SJSA1 (cell line): ENCODE results near the gene MAP1LC3A. TPM values are rescaled to one million over a fixed set of nuclear protein-coding genes. Genes with fewer than 3 reads are reported as not detected.

Experiments
- DNase-seq, 2 experiments: peaks; one replicate each; pipeline ENCODE4 v3.0.0-alpha.2; 2015 to 2020; ENCODE audit warnings: low spot score in 2 of 2, low read depth in 1 of 2
- H3K27ac ChIP-seq: fragments of 250-450 bp; sonication (Bioruptor Pico); 2 replicates; pipeline ENCODE4 v1.5.1; 2020; ENCODE audit warnings: mild to moderate bottlenecking, moderate library complexity
- H3K27me3 ChIP-seq: fragments of 250-450 bp; sonication (Bioruptor Pico); replicated peaks from 2 replicates; pipeline ENCODE4 v1.5.1; 2020; ENCODE audit warnings: mild to moderate bottlenecking, moderate library complexity
- H3K36me3 ChIP-seq: fragments of 250-450 bp; sonication (Bioruptor Pico); 2 replicates; pipeline ENCODE4 v1.5.1; 2020; ENCODE audit warnings: mild to moderate bottlenecking
- H3K4me1 ChIP-seq: fragments of 250-450 bp; sonication (Bioruptor Pico); replicated peaks from 2 replicates; pipeline ENCODE4 v1.6.1; 2021; ENCODE audit warnings: mild to moderate bottlenecking
- H3K4me3 ChIP-seq: fragments of 250-450 bp; sonication (Bioruptor Pico); 2 replicates; pipeline ENCODE4 v1.5.1; 2020; ENCODE audit warnings: mild to moderate bottlenecking
- H3K9me3 ChIP-seq: fragments of 250-450 bp; sonication (Bioruptor Pico); replicated peaks from 2 replicates; pipeline ENCODE4 v1.5.1; 2020; ENCODE audit warnings: mild to moderate bottlenecking
- total RNA-seq: library from RNA; depleted of rRNA; stranded (reverse); fragments of >200 nt; shearing (Covaris generic); gene quantifications from 2 replicates; pipeline ENCODE4 v1.2.3, GENCODE V29; 2014

The MAP1LC3A gene
- total RNA-seq, 1 experiment from 2014 or later: 64.5 TPM

GRCh38 chr20:34522969-34523871, 35.3 kb upstream of the MAP1LC3A start:
- Histone ChIP-seq H3K27me3 (no peaks in the 10 kb centered on the region), H3K27ac (peak overlapping the region; percentile 77), H3K9me3 (no peaks in the 10 kb centered on the region), H3K36me3 (peaks cover 46% of the 10 kb centered on the region), H3K4me3 (no peak overlapping the region), H3K4me1 (peaks cover 48% of the 10 kb centered on the region)
- peak; percentile 79 to 83 for DNase-seq

- H3K9me3 ChIP-seq: no peaks in the 10 kb centered on the region
- H3K4me1 ChIP-seq: peaks cover 52% of the 10 kb centered on the region
- H3K36me3 ChIP-seq: peaks cover 54% of the 10 kb centered on the region
- H3K27ac ChIP-seq: peak overlapping the region; percentile 77
- no peaks in the 10 kb centered on the region for H3K27me3 ChIP-seq
- no peak for DNase-seq
- H3K4me3 ChIP-seq: no peak overlapping the region
Observed at GRCh38 chr20:34524426-34524825, 34.1 kb upstream of the MAP1LC3A start.

GRCh38 chr20:34525342-34525708, 33.2 kb upstream of the MAP1LC3A start:
- Histone ChIP-seq H3K27me3 (no peaks in the 10 kb centered on the region), H3K27ac (peak overlapping the region; percentile 57), H3K4me1 (peaks cover 52% of the 10 kb centered on the region), H3K4me3 (no peak overlapping the region), H3K36me3 (peaks cover 56% of the 10 kb centered on the region), H3K9me3 (no peaks in the 10 kb centered on the region)
- no peak for DNase-seq

GRCh38 chr20:34525709-34526416, 32.7 kb upstream of the MAP1LC3A start:
- Histone ChIP-seq H3K4me1 (peaks cover 52% of the 10 kb centered on the region), H3K27ac (peak overlapping the region; percentile 57), H3K27me3 (no peaks in the 10 kb centered on the region), H3K36me3 (peaks cover 60% of the 10 kb centered on the region), H3K4me3 (no peak overlapping the region), H3K9me3 (no peaks in the 10 kb centered on the region)
- peak; percentile 100 for DNase-seq

GRCh38 chr20:34526466-34526865, 32.1 kb upstream of the MAP1LC3A start:
- Histone ChIP-seq H3K27ac (peak overlapping the region; percentile 42), H3K4me3 (no peak overlapping the region), H3K9me3 (no peaks in the 10 kb centered on the region), H3K36me3 (peaks cover 66% of the 10 kb centered on the region), H3K4me1 (peaks cover 55% of the 10 kb centered on the region), H3K27me3 (no peaks in the 10 kb centered on the region)
- DNase-seq: no peak

- Histone ChIP-seq H3K27me3 (no peaks in the 10 kb centered on the region), H3K9me3 (no peaks in the 10 kb centered on the region), H3K4me3 (no peak overlapping the region), H3K36me3 (peaks cover 69% of the 10 kb centered on the region), H3K4me1 (peaks cover 58% of the 10 kb centered on the region), H3K27ac (peak overlapping the region; percentile 42)
- DNase-seq: peak in 1 of 2 experiments; percentile 25
Observed at GRCh38 chr20:34527016-34527415, 31.5 kb upstream of the MAP1LC3A start.

- Histone ChIP-seq H3K9me3 (no peaks in the 10 kb centered on the region), H3K27me3 (no peaks in the 10 kb centered on the region), H3K27ac (no peak overlapping the region), H3K4me3 (no peak overlapping the region), H3K4me1 (peaks cover 52% of the 10 kb centered on the region), H3K36me3 (peaks cover 82% of the 10 kb centered on the region)
- DNase-seq: peak; percentile 31 to 50
Observed at GRCh38 chr20:34528921-34529297, 29.6 kb upstream of the MAP1LC3A start.

- H3K27ac ChIP-seq: no peak overlapping the region
Observed at GRCh38 chr20:34529742-34530141, 28.8 kb upstream of the MAP1LC3A start.

GRCh38 chr20:34530342-34530741, 28.2 kb upstream of the MAP1LC3A start:
- Histone ChIP-seq H3K9me3 (no peaks in the 10 kb centered on the region), H3K36me3 (peaks cover 86% of the 10 kb centered on the region), H3K27me3 (no peaks in the 10 kb centered on the region), H3K27ac (no peak overlapping the region), H3K4me3 (no peak overlapping the region), H3K4me1 (peaks cover 37% of the 10 kb centered on the region)
- DNase-seq: no peak

More at GRCh38 chr20:34529742-34530141, 28.8 kb upstream of the MAP1LC3A start:
- Histone ChIP-seq H3K36me3 (peaks cover 84% of the 10 kb centered on the region), H3K4me1 (peaks cover 43% of the 10 kb centered on the region), H3K27me3 (no peaks in the 10 kb centered on the region), H3K9me3 (no peaks in the 10 kb centered on the region), H3K4me3 (no peak overlapping the region)
- no peak for DNase-seq

GRCh38 chr20:34531608-34532265, 26.8 kb upstream of the MAP1LC3A start:
- H3K4me3 ChIP-seq: no peak overlapping the region
- no peak for DNase-seq
- H3K36me3 ChIP-seq: peaks cover 95% of the 10 kb centered on the region
- H3K27me3 ChIP-seq: no peaks in the 10 kb centered on the region
- no peaks in the 10 kb centered on the region for H3K9me3 ChIP-seq
- H3K27ac ChIP-seq: 0 out of 2 replicates have a peak overlapping the region, but pooled peaks have one; percentile 7
- H3K4me1 ChIP-seq: peaks cover 27% of the 10 kb centered on the region

- Histone ChIP-seq H3K4me1 (peaks cover 23% of the 10 kb centered on the region), H3K4me3 (no peak overlapping the region), H3K36me3 (peaks cover 95% of the 10 kb centered on the region), H3K27me3 (no peaks in the 10 kb centered on the region), H3K9me3 (no peaks in the 10 kb centered on the region), H3K27ac (0 out of 2 replicates have a peak overlapping the region, but pooled peaks have one; percentile 7)
- DNase-seq: peak; percentile 58 to 68
Observed at GRCh38 chr20:34532320-34532719, 26.2 kb upstream of the MAP1LC3A start.

- no peak for DNase-seq
- Histone ChIP-seq H3K4me1 (peaks cover 23% of the 10 kb centered on the region), H3K36me3 (peaks cover 95% of the 10 kb centered on the region), H3K27me3 (no peaks in the 10 kb centered on the region), H3K27ac (no peak overlapping the region), H3K9me3 (no peaks in the 10 kb centered on the region), H3K4me3 (no peak overlapping the region)
Observed at GRCh38 chr20:34532756-34533155, 25.8 kb upstream of the MAP1LC3A start.

GRCh38 chr20:34534391-34535165, 23.9 kb upstream of the MAP1LC3A start:
- H3K9me3 ChIP-seq: no peaks in the 10 kb centered on the region
- H3K27ac ChIP-seq: no peak overlapping the region
- no peak for DNase-seq
- H3K27me3 ChIP-seq: no peaks in the 10 kb centered on the region
- H3K36me3 ChIP-seq: peaks cover 96% of the 10 kb centered on the region
- H3K4me1 ChIP-seq: peaks cover 19% of the 10 kb centered on the region
- no peak overlapping the region for H3K4me3 ChIP-seq
